A549 (cell line): Measurements from ENCODE around the gene BRD1. TPM values are rescaled to one million over a fixed set of nuclear protein-coding genes. Genes with fewer than 3 reads are reported as not detected.

ENCODE experiments used
- ATAC-seq, 2 experiments: fragments of 200-7000 bp in 1 of 2; fragments of >200 bp in 1 of 2; cut with Nextera tagmentation in 1 of 2; cut with Tn5 transposase in 1 of 2; 3 replicates each; pipeline versions ENCODE4 v1.8.0 to v1.9.1; 2018 to 2020; ENCODE audit warnings: mild to moderate bottlenecking in 1 of 2, moderate library complexity in 1 of 2
- CTCF ChIA-PET: fragments of 300-600 bp; sonication (Branson Sonifier 250); formaldehyde crosslinking; extraction: SDS; loops from one replicate; lab custom pipeline; 2021; ENCODE audit warnings: antibody characterized with exemption, inconsistent platforms; lab: Yijun Ruan, JAX
- POLR2A ChIA-PET: fragments of 350-600 bp; formaldehyde crosslinking; extraction: SDS; loops from one replicate; lab custom pipeline; 2021; ENCODE audit warnings: antibody characterized with exemption, inconsistent platforms; lab: Yijun Ruan, JAX
- DNase-seq, 2 experiments: peaks; one replicate each; pipeline versions ENCODE4 v3.0.0 to v3.0.0-alpha.2; 2011 to 2016; ENCODE audit warnings: low read depth in 1 of 2, low spot score in 1 of 2
- FAIRE-seq: peaks from 2 replicates; lab custom pipeline; 2011; peaks lifted over from hg19 to GRCh38; lab: Jason Lieb, UNC
- H3K27ac ChIP-seq, 2 experiments: fragments of >200 bp; sonication (Bioruptor Twin); formaldehyde crosslinking; 3 replicates each; pipeline ENCODE4 v1.5.1; 2016 to 2017
- H3K4me1 ChIP-seq: fragments of >200 bp; sonication (Bioruptor Twin); formaldehyde crosslinking; 3 replicates; pipeline ENCODE4 v1.6.1; 2016
- H3K4me2 ChIP-seq: fragments of >200 bp; sonication (Bioruptor Twin); formaldehyde crosslinking; 3 replicates; pipeline ENCODE4 v1.6.1; 2016
- H3K4me3 ChIP-seq: fragments of >200 bp; sonication (Bioruptor Twin); formaldehyde crosslinking; 3 replicates; pipeline ENCODE4 v1.5.1; 2016
- H3K9me3 ChIP-seq: fragments of >200 bp; sonication (Bioruptor Twin); formaldehyde crosslinking; 3 replicates; pipeline ENCODE4 v1.6.1; 2016
- ATOH8 ChIP-seq: fragments of 250-450 bp; sonication (Bioruptor Pico); IDR thresholded peaks from 2 replicates; pipeline ENCODE4 v1.5.0; 2020; ENCODE audit warnings: low read depth, mild to moderate bottlenecking, moderate library complexity
- BHLHE40 ChIP-seq: IDR thresholded peaks from 2 replicates; pipeline ENCODE4 v1.6.1; 2012; ENCODE audit warnings: low read depth, low read length, inconsistent platforms
- CHD4 ChIP-seq: fragments of 200-600 bp; sonication (generic); IDR thresholded peaks from 2 replicates; pipeline ENCODE4 v1.6.1; 2016; ENCODE audit warnings: antibody characterized with exemption, mild to moderate bottlenecking, borderline replicate concordance
- EHF ChIP-seq: fragments of 250-450 bp; sonication (Bioruptor Pico); IDR thresholded peaks from 2 replicates; pipeline ENCODE4 v1.5.0; 2020; ENCODE audit warnings: mild to moderate bottlenecking
- ESRRA ChIP-seq: fragments of 150-350 bp; IDR thresholded peaks from 2 replicates; pipeline ENCODE4 v1.6.1; 2014; ENCODE audit warnings: mild to moderate bottlenecking, low read length, borderline replicate concordance
- FOSB ChIP-seq: fragments of 250-450 bp; sonication (Bioruptor Pico); IDR thresholded peaks from 2 replicates; pipeline ENCODE4 v1.5.0; 2020; ENCODE audit warnings: mild to moderate bottlenecking, moderate library complexity
- FOSL2 ChIP-seq, 2 experiments: fragments of 450-650 bp in 1 of 2; fragments of >200 bp in 1 of 2; sonication (Bioruptor Twin) in 1 of 2; formaldehyde crosslinking; IDR thresholded peaks; 2 replicates each; pipeline versions ENCODE4 v1.5.0 to v1.6.1; 2016 to 2020; ENCODE audit warnings: mild to moderate bottlenecking in 1 of 2, moderate library complexity in 1 of 2
- GATA3 ChIP-seq: IDR thresholded peaks from 2 replicates; pipeline ENCODE4 v1.6.1; 2012; ENCODE audit warnings: borderline replicate concordance
- HES2 ChIP-seq: fragments of >200 bp; sonication (Bioruptor Twin); formaldehyde crosslinking; IDR thresholded peaks from 2 replicates; pipeline ENCODE4 v1.6.1; 2016
- HEYL ChIP-seq: fragments of 250-450 bp; sonication (Bioruptor Pico); IDR thresholded peaks from 2 replicates; pipeline ENCODE4 v1.8.0; 2021; ENCODE audit warnings: mild to moderate bottlenecking, moderate library complexity
- HOXA7 ChIP-seq: fragments of 250-450 bp; sonication (Bioruptor Pico); IDR thresholded peaks from 2 replicates; pipeline ENCODE4 v1.5.0; 2020; ENCODE audit warnings: mild to moderate bottlenecking, moderate library complexity
- HOXB5 ChIP-seq: fragments of 250-450 bp; sonication (Bioruptor Pico); IDR thresholded peaks from 2 replicates; pipeline ENCODE4 v1.5.0; 2020; ENCODE audit warnings: mild to moderate bottlenecking, moderate library complexity
- JUN ChIP-seq, 2 experiments: fragments of >200 bp; sonication (Bioruptor Twin); formaldehyde crosslinking; IDR thresholded peaks; 2 replicates in 1 of 2; 3 replicates in 1 of 2; pipeline ENCODE4 v1.6.1; 2016 to 2017
- MAZ ChIP-seq: fragments of 150-350 bp; IDR thresholded peaks from 2 replicates; pipeline ENCODE4 v1.6.1; 2014; ENCODE audit warnings: antibody characterized with exemption, low read depth, low read length, borderline replicate concordance
- MYC ChIP-seq: IDR thresholded peaks from 2 replicates; pipeline ENCODE4 v1.6.1; 2012; ENCODE audit warnings: mild to moderate bottlenecking, inconsistent platforms, low read length, improper control_type of control experiment, borderline replicate concordance
- NFE2L2 ChIP-seq: fragments of 150-350 bp; conservative IDR thresholded peaks from 2 replicates; pipeline ENCODE4 v1.6.1; 2014; ENCODE audit warnings: low read length
- PHF8 ChIP-seq: fragments of 200-600 bp; sonication (generic); IDR thresholded peaks from 2 replicates; pipeline ENCODE4 v1.6.1; 2016; ENCODE audit warnings: low read depth, mild to moderate bottlenecking, antibody characterized with exemption, moderate library complexity, borderline replicate concordance
- POLR2A ChIP-seq: IDR thresholded peaks from 2 replicates; pipeline ENCODE4 v1.6.1; 2012; ENCODE audit warnings: mild to moderate bottlenecking, low read length
- POLR2AphosphoS2 ChIP-seq: conservative IDR thresholded peaks from 2 replicates; pipeline ENCODE4 v1.6.1; 2012; ENCODE audit warnings: low read length, improper control_type of control experiment, inconsistent platforms
- RARB ChIP-seq: fragments of 250-450 bp; sonication (Bioruptor Pico); IDR thresholded peaks from 2 replicates; pipeline ENCODE4 v1.8.0; 2021; ENCODE audit warnings: mild to moderate bottlenecking, moderate library complexity
- REST ChIP-seq: fragments of 200-600 bp; sonication (generic); IDR thresholded peaks from 2 replicates; pipeline ENCODE4 v1.6.1; 2016; ENCODE audit warnings: antibody characterized with exemption, mild to moderate bottlenecking, moderate library complexity
- TFCP2L1 ChIP-seq: fragments of 250-450 bp; sonication (Bioruptor Pico); IDR thresholded peaks from 2 replicates; pipeline ENCODE4 v1.5.0; 2021; ENCODE audit warnings: mild to moderate bottlenecking
- TP53 ChIP-seq: fragments of 250-450 bp; sonication (Bioruptor Pico); IDR thresholded peaks from 2 replicates; pipeline ENCODE4 v1.5.0; 2021; ENCODE audit warnings: mild to moderate bottlenecking, moderate library complexity
- ZC3H11A ChIP-seq: fragments of 450-650 bp; IDR thresholded peaks from 2 replicates; pipeline ENCODE4 v1.6.1; 2014; ENCODE audit warnings: antibody characterized with exemption, mild to moderate bottlenecking
- ZSCAN20 ChIP-seq: fragments of 250-450 bp; sonication (Bioruptor Pico); IDR thresholded peaks from 2 replicates; pipeline ENCODE4 v1.8.0; 2022; ENCODE audit warnings: mild to moderate bottlenecking, moderate library complexity
- WGBS: methylation state at CpG from one replicate; pipeline ENCODE4 v1.1.6; 2017; ENCODE audit errors: missing lambda C conversion rate; 5-methylcytosine and 5-hydroxymethylcytosine counted together
- polyA plus RNA-seq, 4 experiments: library from polyadenylated mRNA; depleted of rRNA in 3 of 4; stranded (reverse); fragments of >200 nt; fragmentation: RNase III in 1 of 4; extraction: RNeasy Plus Mini Kit Qiagen cat#74134 plus additional on column Dnase treatment in 1 of 4; gene quantifications; 2 replicates in 3 of 4; 3 replicates in 1 of 4; pipeline ENCODE4 v1.2.3, GENCODE V29; 2011 to 2017
- TF ChIP-seq, protein P1 (sequence below): IDR thresholded peaks from 2 replicates; pipeline ENCODE4 v1.6.1; 2012
- TF ChIP-seq, protein P2 (sequence below): fragments of 250-450 bp; sonication (Bioruptor Pico); IDR thresholded peaks from 2 replicates; pipeline ENCODE4 v1.5.0; 2021; ENCODE audit warnings: mild to moderate bottlenecking, moderate library complexity, borderline replicate concordance
- TF ChIP-seq, protein P3 (sequence below): IDR thresholded peaks from 2 replicates; pipeline ENCODE4 v1.6.1; 2012; ENCODE audit warnings: low read depth, borderline replicate concordance

BRD1 gene
- polyA plus RNA-seq, 2 of the 4 experiments (the other 2 are of a cell fraction), result 3.7 to 11.5 TPM

GRCh38 chr22:49765951-49766350, 61.7 kb downstream of the BRD1 start:
- Histone ChIP-seq H3K4me2 (no peak overlapping the region), H3K4me1 (no peaks in the 10 kb centered on the region), H3K9me3 (no peaks in the 10 kb centered on the region), H3K4me3 (no peak overlapping the region), H3K27ac (no peak overlapping the region)
- FAIRE-seq (no peak), ATAC-seq (no peak), DNase-seq (no peak)
- ChIA-PET CTCF (no interaction called here), POLR2A (no interaction called here)
- 71% methylated on average over 8 of the region's 12 CpGs for WGBS
- TF ChIP-seq POLR2A (no peak), CHD4 (no peak), ZC3H11A (no peak), HOXA7 (CRISPR knock-in tag) (no peak), POLR2AphosphoS2 (no peak), ESRRA (no peak), MAZ (no peak), HES2 (no peak), GATA3 (no peak), ATOH8 (CRISPR knock-in tag) (no peak), RARB (no peak), HOXB5 (CRISPR knock-in tag) (no peak), TFCP2L1 (CRISPR knock-in tag) (no peak), BHLHE40 (no peak), FOSL2 (IDR thresholded peaks at IDR 0.05) (no peak), FOSL2 (CRISPR knock-in tag; IDR thresholded peaks at IDR 0.05) (no peak), JUN (IDR thresholded peaks at IDR 0.05) (no peak), HEYL (no peak), EHF (CRISPR knock-in tag) (no peak)

- no peaks in the 10 kb centered on the region for H3K4me1 ChIP-seq
- ATAC-seq (no peak), FAIRE-seq (no peak)
- TF ChIP-seq, protein P1, sequence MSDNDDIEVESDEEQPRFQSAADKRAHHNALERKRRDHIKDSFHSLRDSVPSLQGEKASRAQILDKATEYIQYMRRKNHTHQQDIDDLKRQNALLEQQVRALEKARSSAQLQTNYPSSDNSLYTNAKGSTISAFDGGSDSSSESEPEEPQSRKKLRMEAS, result no peak
- no peak for TF ChIP-seq ZSCAN20 (CRISPR knock-in tag)
- no peak for TF ChIP-seq ESRRA
- TF ChIP-seq, protein P2, sequence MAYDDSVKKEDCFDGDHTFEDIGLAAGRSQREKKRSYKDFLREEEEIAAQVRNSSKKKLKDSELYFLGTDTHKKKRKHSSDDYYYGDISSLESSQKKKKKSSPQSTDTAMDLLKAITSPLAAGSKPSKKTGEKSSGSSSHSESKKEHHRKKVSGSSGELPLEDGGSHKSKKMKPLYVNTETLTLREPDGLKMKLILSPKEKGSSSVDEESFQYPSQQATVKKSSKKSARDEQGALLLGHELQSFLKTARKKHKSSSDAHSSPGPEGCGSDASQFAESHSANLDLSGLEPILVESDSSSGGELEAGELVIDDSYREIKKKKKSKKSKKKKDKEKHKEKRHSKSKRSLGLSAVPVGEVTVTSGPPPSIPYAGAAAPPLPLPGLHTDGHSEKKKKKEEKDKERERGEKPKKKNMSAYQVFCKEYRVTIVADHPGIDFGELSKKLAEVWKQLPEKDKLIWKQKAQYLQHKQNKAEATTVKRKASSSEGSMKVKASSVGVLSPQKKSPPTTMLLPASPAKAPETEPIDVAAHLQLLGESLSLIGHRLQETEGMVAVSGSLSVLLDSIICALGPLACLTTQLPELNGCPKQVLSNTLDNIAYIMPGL (CRISPR knock-in tag), result no peak
- TF ChIP-seq NFE2L2, result no peak
- TF ChIP-seq FOSB (CRISPR knock-in tag), result no peak
- TF ChIP-seq TP53 (CRISPR knock-in tag), result no peak
- TF ChIP-seq, protein P3, sequence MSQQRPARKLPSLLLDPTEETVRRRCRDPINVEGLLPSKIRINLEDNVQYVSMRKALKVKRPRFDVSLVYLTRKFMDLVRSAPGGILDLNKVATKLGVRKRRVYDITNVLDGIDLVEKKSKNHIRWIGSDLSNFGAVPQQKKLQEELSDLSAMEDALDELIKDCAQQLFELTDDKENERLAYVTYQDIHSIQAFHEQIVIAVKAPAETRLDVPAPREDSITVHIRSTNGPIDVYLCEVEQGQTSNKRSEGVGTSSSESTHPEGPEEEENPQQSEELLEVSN, result no peak
- no peak for TF ChIP-seq MYC
- no peak for TF ChIP-seq POLR2AphosphoS2
- TF ChIP-seq REST, result no peak
- no peak for TF ChIP-seq PHF8
- TF ChIP-seq, all 56 proteins: peak for 0
- ChIA-PET CTCF (no interaction called here), POLR2A (no interaction called here)
- Histone ChIP-seq H3K9me3 (no peaks in the 10 kb centered on the region), H3K27ac (no peak overlapping the region), H3K4me2 (no peak overlapping the region), H3K4me3 (no peak overlapping the region)
- DNase-seq, result no peak
- 38% methylated on average over 10 of the region's 17 CpGs for WGBS
Measured at GRCh38 chr22:49765091-49765771, 62.4 kb downstream of the BRD1 start.
